ENCODE measurements around the gene MDFIC.

Gene MDFIC

DNA sequence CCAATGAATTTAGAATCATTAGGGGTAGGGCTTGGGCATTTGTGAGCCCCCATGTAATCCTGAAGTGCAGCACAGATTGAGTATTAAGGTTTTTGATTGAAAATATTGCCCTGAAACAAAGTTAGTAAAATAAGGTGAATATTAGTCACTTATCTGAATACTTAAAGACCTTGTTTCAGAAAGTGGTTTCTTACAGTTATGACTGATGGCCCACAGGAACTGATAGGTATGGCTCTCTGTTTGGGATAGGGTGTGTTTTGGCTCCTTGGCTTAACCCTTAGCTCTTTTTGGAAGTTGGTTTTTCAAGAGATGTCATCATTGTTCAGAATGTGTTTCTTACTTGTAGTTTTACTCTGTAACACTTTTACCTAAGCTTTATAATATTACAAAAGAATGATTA, 34.8 kb downstream of the MDFIC start:
- H3K36me3 ChIP-seq = no peaks in the 10 kb centered on the region
- no peak for TF ChIP-seq CTCF (IDR thresholded peaks at IDR 0.05; ENCODE audit: low read depth, low read length)
- no peak for DNase-seq

GRCh38 chr7:114957444-114957843, 35.5 kb downstream of the MDFIC start:
- TF ChIP-seq CTCF (IDR thresholded peaks at IDR 0.05; ENCODE audit: low read depth, low read length) = no peak
- Histone ChIP-seq H3K4me3 (ENCODE audit: low read depth, low read length) (no peak overlapping the region), H3K9me3 (ENCODE audit: severe bottlenecking) (no peaks in the 10 kb centered on the region), H3K27ac (no peak overlapping the region), H3K27me3 (ENCODE audit: insufficient read depth, low read depth, severe bottlenecking) (no peaks in the 10 kb centered on the region), H3K36me3 (no peaks in the 10 kb centered on the region)
- no peak for DNase-seq

More for the DNA sequence above, 34.8 kb downstream of the MDFIC start:
- Histone ChIP-seq H3K27ac (no peak overlapping the region), H3K9me3 (ENCODE audit: severe bottlenecking) (no peaks in the 10 kb centered on the region), H3K27me3 (ENCODE audit: insufficient read depth, low read depth, severe bottlenecking) (no peaks in the 10 kb centered on the region), H3K4me3 (ENCODE audit: low read depth, low read length) (no peak overlapping the region)

DNA sequence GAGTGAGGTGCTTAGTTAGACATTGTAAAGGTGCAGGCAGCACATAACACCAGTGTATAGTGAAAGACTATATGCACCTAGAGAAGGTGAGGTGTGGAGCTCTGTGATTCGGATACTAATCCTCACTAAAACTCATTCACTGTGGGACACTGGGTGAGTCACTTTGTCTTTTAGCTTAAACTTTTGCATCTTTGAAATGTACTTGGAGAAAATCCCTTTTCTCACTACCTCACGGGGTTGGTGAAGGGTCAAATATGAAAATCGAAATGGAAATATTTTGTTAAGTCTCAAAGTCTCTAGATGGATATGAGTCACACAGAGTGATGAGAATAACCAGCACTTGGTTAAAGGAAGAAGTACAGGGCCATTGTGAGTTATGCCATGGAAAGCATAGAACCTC, 38.0 kb downstream of the MDFIC start:
- no peak overlapping the region for H3K27ac ChIP-seq
- no peak for DNase-seq
- no peak overlapping the region for H3K4me3 ChIP-seq (ENCODE audit: low read depth, low read length)
- no peaks in the 10 kb centered on the region for H3K9me3 ChIP-seq (ENCODE audit: severe bottlenecking)
- H3K27me3 ChIP-seq (ENCODE audit: insufficient read depth, low read depth, severe bottlenecking) = no peaks in the 10 kb centered on the region
- TF ChIP-seq CTCF (IDR thresholded peaks at IDR 0.05; ENCODE audit: low read depth, low read length) = no peak
- H3K36me3 ChIP-seq = no peaks in the 10 kb centered on the region

DNA sequence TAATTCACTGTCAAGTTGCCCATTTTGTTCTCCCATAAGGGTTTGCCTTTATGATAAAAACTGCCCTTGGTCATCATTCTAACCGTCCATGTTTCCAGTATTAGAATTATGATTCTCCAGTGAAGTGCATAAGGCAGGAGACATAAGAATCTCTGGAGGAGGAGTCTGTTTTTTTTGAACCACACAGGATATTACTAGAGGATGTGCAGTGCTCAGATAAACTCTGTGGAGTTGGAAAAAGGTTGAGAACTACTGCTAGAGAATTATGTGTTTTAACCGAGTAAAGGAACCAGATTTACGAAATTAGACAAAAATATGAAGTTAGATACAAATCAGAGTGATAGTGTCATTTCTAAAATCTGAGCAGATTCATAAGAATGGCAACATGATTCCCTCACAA, 40.5 kb downstream of the MDFIC start:
- TF ChIP-seq CTCF (IDR thresholded peaks at IDR 0.05; ENCODE audit: low read depth, low read length) = no peak
- Histone ChIP-seq H3K27ac (no peak overlapping the region), H3K27me3 (ENCODE audit: insufficient read depth, low read depth, severe bottlenecking) (no peaks in the 10 kb centered on the region), H3K36me3 (no peaks in the 10 kb centered on the region), H3K9me3 (ENCODE audit: severe bottlenecking) (no peaks in the 10 kb centered on the region), H3K4me3 (ENCODE audit: low read depth, low read length) (no peak overlapping the region)
- DNase-seq = no peak

DNA sequence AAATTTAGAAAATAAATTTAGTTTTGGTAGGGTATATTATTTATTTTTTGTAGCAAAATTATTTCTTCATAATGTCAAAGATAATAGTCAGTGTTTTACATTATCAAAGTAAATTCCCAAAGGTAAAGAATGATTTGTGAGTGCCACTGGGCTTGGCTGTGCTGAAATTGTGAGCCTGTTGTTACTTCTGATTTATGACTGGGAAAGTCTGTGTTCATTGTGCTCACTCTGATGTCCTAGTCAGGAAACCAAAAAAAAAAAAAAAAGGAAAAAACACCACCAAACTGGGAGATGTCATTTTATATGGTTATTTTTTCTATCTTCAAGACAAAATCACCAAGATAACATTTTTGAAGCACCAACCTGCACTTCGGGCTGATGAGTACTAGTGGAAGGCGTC, 44.3 kb downstream of the MDFIC start:
- TF ChIP-seq CTCF (IDR thresholded peaks at IDR 0.05; ENCODE audit: low read depth, low read length) = no peak
- no peak overlapping the region for H3K27ac ChIP-seq
- DNase-seq = no peak

GRCh38 chr7:114969096-114969495, 47.2 kb downstream of the MDFIC start:
- H3K27me3 ChIP-seq (ENCODE audit: insufficient read depth, low read depth, severe bottlenecking) = no peaks in the 10 kb centered on the region
- H3K4me3 ChIP-seq (ENCODE audit: low read depth, low read length) = no peak overlapping the region
- H3K36me3 ChIP-seq = no peaks in the 10 kb centered on the region
- TF ChIP-seq CTCF (IDR thresholded peaks at IDR 0.05; ENCODE audit: low read depth, low read length) = no peak
- no peak overlapping the region for H3K27ac ChIP-seq
- H3K9me3 ChIP-seq (ENCODE audit: severe bottlenecking) = no peaks in the 10 kb centered on the region
- DNase-seq = no peak

More for the DNA sequence above, 44.3 kb downstream of the MDFIC start:
- Histone ChIP-seq H3K4me3 (ENCODE audit: low read depth, low read length) (no peak overlapping the region), H3K36me3 (no peaks in the 10 kb centered on the region), H3K27me3 (ENCODE audit: insufficient read depth, low read depth, severe bottlenecking) (no peaks in the 10 kb centered on the region), H3K9me3 (ENCODE audit: severe bottlenecking) (no peaks in the 10 kb centered on the region)
